MCF 10A (cell line): ENCODE data around the gene HNF4A. TPM values are rescaled to one million over a fixed set of nuclear protein-coding genes. Genes with fewer than 3 reads are reported as not detected.

Experiments used
- BruUV-seq: library from RNA; stranded (reverse); fragments of 400-500 nt; replicated peaks from 2 replicates; lab custom pipeline; 2021; lab: Mats Ljungman, UMichigan
- CTCF ChIA-PET: fragments of 300-600 bp; sonication (Branson Sonifier 250); formaldehyde crosslinking; extraction: SDS; loops from one replicate; lab custom pipeline; 2021; ENCODE audit warnings: antibody characterized with exemption, inconsistent platforms; lab: Yijun Ruan, JAX
- POLR2A ChIA-PET: fragments of 300-600, 350-650 bp; sonication (Branson Sonifier 250); formaldehyde crosslinking; extraction: SDS; loops from one replicate; lab custom pipeline; 2020; ENCODE audit warnings: antibody characterized with exemption, inconsistent platforms; lab: Yijun Ruan, JAX
- DNase-seq: peaks from one replicate; pipeline ENCODE4 v3.0.0-alpha.2; 2018; ENCODE audit not compliant: unreplicated experiment
- H3K27ac Mint-ChIP-seq: one replicate; pipeline ENCODE4 v1.8.0; 2022; ENCODE audit warnings: mild to moderate bottlenecking, low read depth, mixed read lengths; ENCODE audit not compliant: unreplicated experiment
- H3K27me3 Mint-ChIP-seq: one replicate; pipeline ENCODE4 v1.8.0; 2022; ENCODE audit warnings: mixed read lengths; ENCODE audit not compliant: insufficient read depth, unreplicated experiment
- H3K36me3 Mint-ChIP-seq: one replicate; pipeline ENCODE4 v1.8.0; 2022; ENCODE audit warnings: mild to moderate bottlenecking, moderate library complexity, mixed read lengths; ENCODE audit not compliant: insufficient read depth, unreplicated experiment
- H3K4me1 Mint-ChIP-seq: one replicate; pipeline ENCODE4 v1.8.0; 2022; ENCODE audit warnings: mixed read lengths; ENCODE audit not compliant: insufficient read depth, unreplicated experiment
- H3K4me3 Mint-ChIP-seq: one replicate; pipeline ENCODE4 v1.8.0; 2022; ENCODE audit warnings: mild to moderate bottlenecking, moderate library complexity, mixed read lengths; ENCODE audit not compliant: unreplicated experiment
- H3K9me3 Mint-ChIP-seq: one replicate; pipeline ENCODE4 v1.8.0; 2022; ENCODE audit warnings: mixed read lengths; ENCODE audit not compliant: unreplicated experiment
- CTCF ChIP-seq: fragments of 200-600 bp; IDR thresholded peaks from one replicate; pipeline ENCODE4 v1.8.0; 2022; ENCODE audit warnings: antibody characterized with exemption, mild to moderate bottlenecking; ENCODE audit not compliant: unreplicated experiment
- intact Hi-C: fragments of 100-400 bp; cut with micrococcal nuclease; formaldehyde crosslinking; loops from 2 replicates; pipeline ENCODE4 v1.14.1; 2022
- total RNA-seq: library from RNA; stranded (reverse); gene quantifications from 2 replicates; pipeline ENCODE4 v1.2.3, GENCODE V29; 2022

The HNF4A gene
- total RNA-seq, 1 experiment from 2014 or later = not detected

GRCh38 chr20:44310664-44311639, 44.5 kb upstream of the HNF4A start, which contains the start of gene FITM2:
Gene FITM2 (minus strand): TSS chr20:44311202. CDS start chr20:44311148, 54 bp downstream.
- POLR2A ChIA-PET = interaction anchor here (0.6 to 4.6 kb wide), 21 partner anchors 9 to 720 kb away, joined by 3 to 63 read pairs (median 5); partner anchors contain the start of genes IFT52, OSER1 and TTPAL
- Mint-ChIP-seq H3K4me1 (peaks cover 11% of the 10 kb centered on the region), H3K4me3 (peak within 1 kb of the TSS; percentile 96), H3K27ac (peak within 1 kb of the TSS; percentile 86), H3K27me3 (no peaks in the 10 kb centered on the region), H3K36me3 (peaks cover 9% of the 10 kb centered on the region), H3K9me3 (no peaks in the 10 kb centered on the region)
- BruUV-seq = no TSS peak
- DNase-seq = peak; percentile 97
- CTCF ChIA-PET = interaction anchor here (0.6 to 16.6 kb wide), 80 partner anchors 9 to 1853 kb away, joined by 3 to 536 read pairs (median 4); partner anchors contain the start of genes GDAP1L1, JPH2 and TTPAL
- intact Hi-C loops = loop anchor here (1.0 to 5.0 kb wide), 4 partner anchors 76 to 194 kb away; no protein-coding TSS in a partner anchor
- peak; percentile 90 for TF ChIP-seq CTCF

GRCh38 chr20:44314870-44315269, 40.6 kb upstream of the HNF4A start:
- Mint-ChIP-seq H3K36me3 (peaks cover 4% of the 10 kb centered on the region), H3K4me1 (peaks cover 4% of the 10 kb centered on the region), H3K4me3 (no peak overlapping the region), H3K9me3 (no peaks in the 10 kb centered on the region), H3K27ac (no peak overlapping the region), H3K27me3 (no peaks in the 10 kb centered on the region)
- ChIA-PET POLR2A (interaction anchor here (1.1 kb wide), 1 partner anchor 67 kb away, joined by 3 read pairs; no protein-coding TSS in a partner anchor), CTCF (interaction anchor here (0.6 to 16.6 kb wide), 7 partner anchors 10 to 295 kb away, joined by 3 to 536 read pairs (median 4); no protein-coding TSS in a partner anchor)
- BruUV-seq = no TSS peak
- DNase-seq = no peak
- intact Hi-C loops = loop anchor here (5.0 kb wide), 2 partner anchors 72 to 157 kb away; no protein-coding TSS in a partner anchor
- no peak for TF ChIP-seq CTCF

GRCh38 chr20:44319839-44320422, 35.6 kb upstream of the HNF4A start:
- TF ChIP-seq CTCF = no peak
- Mint-ChIP-seq H3K27ac (no peak overlapping the region), H3K27me3 (no peaks in the 10 kb centered on the region), H3K36me3 (no peaks in the 10 kb centered on the region), H3K9me3 (no peaks in the 10 kb centered on the region), H3K4me1 (no peaks in the 10 kb centered on the region), H3K4me3 (no peak overlapping the region)
- DNase-seq = peak; percentile 18
- ChIA-PET CTCF (interaction anchor here (0.6 to 16.6 kb wide), 6 partner anchors 9 to 279 kb away, joined by 3 to 536 read pairs (median 6); partner anchors contain the start of gene FITM2), POLR2A (interaction anchor here (1.1 kb wide), 1 partner anchor 9 kb away, joined by 3 read pairs; the partner anchor contains the start of gene FITM2)
- intact Hi-C loops = no loop called here
- BruUV-seq = no TSS peak
